MCF 10A (cell line): ENCODE data around the gene IL18R1. TPM values are rescaled to one million over a fixed set of nuclear protein-coding genes. Genes with fewer than 3 reads are reported as not detected.

Source experiments
- BruUV-seq: library from RNA; stranded (reverse); fragments of 400-500 nt; replicated peaks from 2 replicates; lab custom pipeline; 2021; lab: Mats Ljungman, UMichigan
- CTCF ChIA-PET: fragments of 300-600 bp; sonication (Branson Sonifier 250); formaldehyde crosslinking; extraction: SDS; loops from one replicate; lab custom pipeline; 2021; ENCODE audit warnings: antibody characterized with exemption, inconsistent platforms; lab: Yijun Ruan, JAX
- POLR2A ChIA-PET: fragments of 300-600, 350-650 bp; sonication (Branson Sonifier 250); formaldehyde crosslinking; extraction: SDS; loops from one replicate; lab custom pipeline; 2020; ENCODE audit warnings: antibody characterized with exemption, inconsistent platforms; lab: Yijun Ruan, JAX
- DNase-seq: peaks from one replicate; pipeline ENCODE4 v3.0.0-alpha.2; 2018; ENCODE audit not compliant: unreplicated experiment
- H3K27ac Mint-ChIP-seq: one replicate; pipeline ENCODE4 v1.8.0; 2022; ENCODE audit warnings: mild to moderate bottlenecking, low read depth, mixed read lengths; ENCODE audit not compliant: unreplicated experiment
- H3K27me3 Mint-ChIP-seq: one replicate; pipeline ENCODE4 v1.8.0; 2022; ENCODE audit warnings: mixed read lengths; ENCODE audit not compliant: insufficient read depth, unreplicated experiment
- H3K36me3 Mint-ChIP-seq: one replicate; pipeline ENCODE4 v1.8.0; 2022; ENCODE audit warnings: mild to moderate bottlenecking, moderate library complexity, mixed read lengths; ENCODE audit not compliant: insufficient read depth, unreplicated experiment
- H3K4me1 Mint-ChIP-seq: one replicate; pipeline ENCODE4 v1.8.0; 2022; ENCODE audit warnings: mixed read lengths; ENCODE audit not compliant: insufficient read depth, unreplicated experiment
- H3K4me3 Mint-ChIP-seq: one replicate; pipeline ENCODE4 v1.8.0; 2022; ENCODE audit warnings: mild to moderate bottlenecking, moderate library complexity, mixed read lengths; ENCODE audit not compliant: unreplicated experiment
- H3K9me3 Mint-ChIP-seq: one replicate; pipeline ENCODE4 v1.8.0; 2022; ENCODE audit warnings: mixed read lengths; ENCODE audit not compliant: unreplicated experiment
- CTCF ChIP-seq: fragments of 200-600 bp; IDR thresholded peaks from one replicate; pipeline ENCODE4 v1.8.0; 2022; ENCODE audit warnings: antibody characterized with exemption, mild to moderate bottlenecking; ENCODE audit not compliant: unreplicated experiment
- intact Hi-C: fragments of 100-400 bp; cut with micrococcal nuclease; formaldehyde crosslinking; loops from 2 replicates; pipeline ENCODE4 v1.14.1; 2022
- total RNA-seq: library from RNA; stranded (reverse); gene quantifications from 2 replicates; pipeline ENCODE4 v1.2.3, GENCODE V29; 2022

IL18R1 gene
- total RNA-seq, 1 experiment from 2014 or later: 3.5 TPM

GRCh38 chr2:102337012-102337411 is 18.6 kb upstream of the IL18R1 start:
- POLR2A ChIA-PET: interaction anchor here (0.6 kb wide), 1 partner anchor 1755 kb away, joined by 3 read pairs; no protein-coding TSS in a partner anchor
- H3K27ac Mint-ChIP-seq: peak overlapping the region; percentile 71
- peak; percentile 68 for DNase-seq
- TF ChIP-seq CTCF: no peak
- H3K4me1 Mint-ChIP-seq: peaks cover 15% of the 10 kb centered on the region
- H3K36me3 Mint-ChIP-seq: no peaks in the 10 kb centered on the region
- H3K27me3 Mint-ChIP-seq: no peaks in the 10 kb centered on the region
- peak overlapping the region; percentile 16 for H3K4me3 Mint-ChIP-seq
- CTCF ChIA-PET: interaction anchor here (0.9 to 1.3 kb wide), 3 partner anchors 13 to 111 kb away, joined by 3 read pairs; no protein-coding TSS in a partner anchor
- H3K9me3 Mint-ChIP-seq: peaks cover 4% of the 10 kb centered on the region
- no TSS peak for BruUV-seq
- intact Hi-C loops: loop anchor here (1.0 kb wide), 1 partner anchor 79 kb away; no protein-coding TSS in a partner anchor

GRCh38 chr2:102337481-102338386 is 17.9 kb upstream of the IL18R1 start:
- H3K27me3 Mint-ChIP-seq: no peaks in the 10 kb centered on the region
- peak overlapping the region; percentile 58 for H3K4me3 Mint-ChIP-seq
- DNase-seq: no peak
- no peak for TF ChIP-seq CTCF
- H3K9me3 Mint-ChIP-seq: no peaks in the 10 kb centered on the region
- intact Hi-C loops: loop anchor here (1.0 kb wide), 1 partner anchor 79 kb away; no protein-coding TSS in a partner anchor
- POLR2A ChIA-PET: interaction anchor here (0.9 kb wide), 1 partner anchor 11 kb away, joined by 3 read pairs; no protein-coding TSS in a partner anchor
- peaks cover 15% of the 10 kb centered on the region for H3K4me1 Mint-ChIP-seq
- H3K36me3 Mint-ChIP-seq: no peaks in the 10 kb centered on the region
- CTCF ChIA-PET: interaction anchor here (0.9 to 1.3 kb wide), 3 partner anchors 12 to 110 kb away, joined by 3 read pairs; no protein-coding TSS in a partner anchor
- H3K27ac Mint-ChIP-seq: peak overlapping the region; percentile 39
- TSS peak; percentile 75 for BruUV-seq

GRCh38 chr2:102340778-102341177 is 14.8 kb upstream of the IL18R1 start:
- POLR2A ChIA-PET: no interaction called here
- BruUV-seq: no TSS peak
- Mint-ChIP-seq H3K36me3 (no peaks in the 10 kb centered on the region), H3K27ac (no peak overlapping the region), H3K4me3 (no peak overlapping the region), H3K9me3 (no peaks in the 10 kb centered on the region), H3K4me1 (peaks cover 15% of the 10 kb centered on the region), H3K27me3 (no peaks in the 10 kb centered on the region)
- intact Hi-C loops: no loop called here
- CTCF ChIA-PET: interaction anchor here (0.5 to 0.9 kb wide), 3 partner anchors 43 to 310 kb away, joined by 3 to 4 read pairs (median 3); no protein-coding TSS in a partner anchor
- DNase-seq: no peak
- TF ChIP-seq CTCF: no peak

GRCh38 chr2:102342888-102343287 is 12.7 kb upstream of the IL18R1 start:
- intact Hi-C loops: no loop called here
- Mint-ChIP-seq H3K27ac (no peak overlapping the region), H3K9me3 (no peaks in the 10 kb centered on the region), H3K4me1 (peaks cover 2% of the 10 kb centered on the region), H3K36me3 (no peaks in the 10 kb centered on the region), H3K27me3 (no peaks in the 10 kb centered on the region), H3K4me3 (no peak overlapping the region)
- BruUV-seq: no TSS peak
- TF ChIP-seq CTCF: no peak
- DNase-seq: no peak
- ChIA-PET CTCF (interaction anchor here (0.6 to 1.4 kb wide), 4 partner anchors 56 to 316 kb away, joined by 3 to 5 read pairs (median 3); no protein-coding TSS in a partner anchor), POLR2A (interaction anchor here (0.7 to 1.0 kb wide), 2 partner anchors 60 to 112 kb away, joined by 3 to 5 read pairs; no protein-coding TSS in a partner anchor)
